ENCODE measurements around the gene EXOSC7.

- TF ChIP-seq SNAI2 (CRISPR knock-in tag; IDR thresholded peaks at IDR 0.05) (no peak), BACH2 (CRISPR knock-in tag; IDR thresholded peaks at IDR 0.05; ENCODE audit: borderline replicate concordance) (no peak), CREB5 (CRISPR knock-in tag; IDR thresholded peaks at IDR 0.05; ENCODE audit: low read depth) (no peak), GLIS3 (CRISPR knock-in tag; IDR thresholded peaks at IDR 0.05) (no peak), OSR1 (CRISPR knock-in tag; IDR thresholded peaks at IDR 0.05) (no peak), TSHZ2 (CRISPR knock-in tag; IDR thresholded peaks at IDR 0.05) (no peak), PATZ1 (CRISPR knock-in tag; IDR thresholded peaks at IDR 0.05; ENCODE audit: borderline replicate concordance) (no peak)
Measured at GRCh38 chr3:44987332-44987731, 11.3 kb downstream of the EXOSC7 start.
